ENCODE results near the gene THRSP. TPM values are rescaled to one million over a fixed set of nuclear protein-coding genes. Genes with fewer than 3 reads are reported as not detected.

The THRSP gene
- total RNA-seq, 1 experiment from 2014 or later = not detected

- POLR2A ChIA-PET = interaction anchor here (1.0 to 1.2 kb wide), 3 partner anchors 20 to 27 kb away, joined by 3 to 4 read pairs (median 3); no protein-coding TSS in a partner anchor
- Mint-ChIP-seq H3K4me1 (ENCODE audit: insufficient read depth, unreplicated experiment) (peaks cover 25% of the 10 kb centered on the region), H3K36me3 (ENCODE audit: insufficient read depth, unreplicated experiment) (no peaks in the 10 kb centered on the region), H3K9me3 (ENCODE audit: unreplicated experiment) (no peaks in the 10 kb centered on the region), H3K27ac (ENCODE audit: low read depth, unreplicated experiment) (no peak overlapping the region), H3K4me3 (ENCODE audit: unreplicated experiment) (no peak overlapping the region), H3K27me3 (ENCODE audit: insufficient read depth, unreplicated experiment) (no peaks in the 10 kb centered on the region)
- TF ChIP-seq CTCF (IDR thresholded peaks at IDR 0.05; ENCODE audit: unreplicated experiment) = no peak
- no peak for DNase-seq (ENCODE audit: unreplicated experiment)
- intact Hi-C loops (cut with micrococcal nuclease) = no loop called here
- CTCF ChIA-PET = interaction anchor here (3.0 kb wide), 1 partner anchor 26 kb away, joined by 18 read pairs; no protein-coding TSS in a partner anchor
- BruUV-seq (replicated peaks) = no TSS peak
Observed at GRCh38 chr11:78020246-78020645, 43.4 kb upstream of the THRSP start.

- no peaks in the 10 kb centered on the region for H3K27me3 Mint-ChIP-seq (ENCODE audit: insufficient read depth, unreplicated experiment)
- TF ChIP-seq CTCF (IDR thresholded peaks at IDR 0.05; ENCODE audit: unreplicated experiment) = no peak
- intact Hi-C loops (cut with micrococcal nuclease) = no loop called here
- H3K4me1 Mint-ChIP-seq (ENCODE audit: insufficient read depth, unreplicated experiment) = peaks cover 25% of the 10 kb centered on the region
- H3K36me3 Mint-ChIP-seq (ENCODE audit: insufficient read depth, unreplicated experiment) = no peaks in the 10 kb centered on the region
- no peak overlapping the region for H3K27ac Mint-ChIP-seq (ENCODE audit: low read depth, unreplicated experiment)
- DNase-seq (ENCODE audit: unreplicated experiment) = no peak
- H3K4me3 Mint-ChIP-seq (ENCODE audit: unreplicated experiment) = no peak overlapping the region
- H3K9me3 Mint-ChIP-seq (ENCODE audit: unreplicated experiment) = no peaks in the 10 kb centered on the region
- POLR2A ChIA-PET = interaction anchor here (1.0 to 1.4 kb wide), 4 partner anchors 14 to 29 kb away, joined by 3 to 4 read pairs (median 4); partner anchors contain the start of gene INTS4
- BruUV-seq (replicated peaks) = no TSS peak
- CTCF ChIA-PET = interaction anchor here (0.6 to 3.0 kb wide), 5 partner anchors 13 to 1379 kb away, joined by 3 to 18 read pairs (median 5); no protein-coding TSS in a partner anchor
Observed at GRCh38 chr11:78021611-78022010, 42.0 kb upstream of the THRSP start.

GRCh38 chr11:78022397-78023396 is 41.0 kb upstream of the THRSP start, which contains the start of gene KCTD14:
TSS of gene KCTD14 (minus strand) at chr11:78023276. CDS start at chr11:78023249, 27 bp downstream.
- peak within 1 kb of the TSS; percentile 60 for H3K27ac Mint-ChIP-seq (ENCODE audit: low read depth, unreplicated experiment)
- POLR2A ChIA-PET = interaction anchor here (1.4 kb wide), 1 partner anchor 28 kb away, joined by 5 read pairs; the partner anchor contains the start of gene INTS4
- H3K36me3 Mint-ChIP-seq (ENCODE audit: insufficient read depth, unreplicated experiment) = no peaks in the 10 kb centered on the region
- TF ChIP-seq CTCF (IDR thresholded peaks at IDR 0.05; ENCODE audit: unreplicated experiment) = no peak
- no peaks in the 10 kb centered on the region for H3K9me3 Mint-ChIP-seq (ENCODE audit: unreplicated experiment)
- BruUV-seq (replicated peaks) = no TSS peak
- H3K27me3 Mint-ChIP-seq (ENCODE audit: insufficient read depth, unreplicated experiment) = no peaks in the 10 kb centered on the region
- intact Hi-C loops (cut with micrococcal nuclease) = no loop called here
- CTCF ChIA-PET = interaction anchor here (0.5 to 3.0 kb wide), 3 partner anchors 14 to 206 kb away, joined by 3 to 18 read pairs (median 5); no protein-coding TSS in a partner anchor
- H3K4me1 Mint-ChIP-seq (ENCODE audit: insufficient read depth, unreplicated experiment) = peaks cover 25% of the 10 kb centered on the region
- peak within 1 kb of the TSS; percentile 77 for H3K4me3 Mint-ChIP-seq (ENCODE audit: unreplicated experiment)
- DNase-seq (ENCODE audit: unreplicated experiment) = peak; percentile 35

- Mint-ChIP-seq H3K27ac (ENCODE audit: low read depth, unreplicated experiment) (peak overlapping the region; percentile 60), H3K4me1 (ENCODE audit: insufficient read depth, unreplicated experiment) (peaks cover 27% of the 10 kb centered on the region), H3K4me3 (ENCODE audit: unreplicated experiment) (peak overlapping the region; percentile 77), H3K9me3 (ENCODE audit: unreplicated experiment) (no peaks in the 10 kb centered on the region), H3K36me3 (ENCODE audit: insufficient read depth, unreplicated experiment) (peaks cover 2% of the 10 kb centered on the region), H3K27me3 (ENCODE audit: insufficient read depth, unreplicated experiment) (no peaks in the 10 kb centered on the region)
- no TSS peak for BruUV-seq (replicated peaks)
- ChIA-PET POLR2A (interaction anchor here (1.4 kb wide), 1 partner anchor 28 kb away, joined by 5 read pairs; the partner anchor contains the start of gene INTS4), CTCF (interaction anchor here (0.5 kb wide), 1 partner anchor 206 kb away, joined by 5 read pairs; no protein-coding TSS in a partner anchor)
- TF ChIP-seq CTCF (IDR thresholded peaks at IDR 0.05; ENCODE audit: unreplicated experiment) = no peak
- intact Hi-C loops (cut with micrococcal nuclease) = no loop called here
- no peak for DNase-seq (ENCODE audit: unreplicated experiment)
Observed at GRCh38 chr11:78023426-78023825, 40.2 kb upstream of the THRSP start.

Data from MCF 10A (cell line).